Stimulated activated CD4-positive, alpha-beta T cell treated with anti-CD3 and anti-CD28 coated beads, Interleukin-1b, Interleukin-23, amount 100 ng/mL, for 1 hour (primary cell): ENCODE results near the gene PGM5.

ENCODE experiments used
- DNase-seq, 2 donors: peaks; one replicate each; pipeline ENCODE4 v3.0.0-alpha.2; 2020; ENCODE audit warnings: low read depth in 2 of 2

PGM5 gene

DNA sequence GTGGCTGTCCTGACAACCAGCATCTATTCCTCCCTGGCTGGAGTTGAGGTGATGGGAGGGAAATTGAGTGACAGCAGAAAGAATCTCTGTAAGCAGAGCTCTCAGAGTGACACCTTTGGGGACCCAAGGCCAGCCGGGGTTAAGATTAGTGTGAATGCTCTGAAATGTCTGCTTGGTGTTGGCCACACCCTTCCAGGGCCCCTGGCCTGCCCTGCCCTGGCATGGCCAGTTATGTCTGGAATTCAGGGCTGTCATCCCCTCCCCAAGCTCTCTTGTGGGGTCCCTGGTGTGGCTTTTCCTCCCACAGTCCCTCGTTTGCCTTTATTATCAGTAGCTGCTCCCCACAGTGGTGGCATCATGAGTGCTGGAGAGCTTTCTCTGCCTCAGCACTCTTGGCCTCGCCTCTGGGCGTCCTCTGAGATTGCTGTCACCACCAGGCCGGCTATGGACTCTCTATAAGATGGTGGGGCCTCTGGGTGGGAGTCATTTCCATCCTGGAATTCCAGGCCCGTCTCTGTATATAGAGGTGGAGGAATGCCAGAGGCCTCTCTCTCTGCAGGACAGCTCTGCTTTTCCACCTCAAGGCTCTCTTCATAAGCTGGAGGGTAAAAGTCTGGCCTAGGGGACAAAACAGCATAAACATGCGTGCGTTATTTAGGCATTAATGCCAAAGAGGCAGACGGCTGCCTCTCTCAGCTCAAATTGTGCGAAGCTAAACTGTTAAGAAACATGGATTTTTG is 180.6 kb downstream of the PGM5 start:
- DNase-seq: no peak

GRCh38 chr9:68537616-68537880 is 181.1 kb downstream of the PGM5 start:
- DNase-seq: no peak

DNA sequence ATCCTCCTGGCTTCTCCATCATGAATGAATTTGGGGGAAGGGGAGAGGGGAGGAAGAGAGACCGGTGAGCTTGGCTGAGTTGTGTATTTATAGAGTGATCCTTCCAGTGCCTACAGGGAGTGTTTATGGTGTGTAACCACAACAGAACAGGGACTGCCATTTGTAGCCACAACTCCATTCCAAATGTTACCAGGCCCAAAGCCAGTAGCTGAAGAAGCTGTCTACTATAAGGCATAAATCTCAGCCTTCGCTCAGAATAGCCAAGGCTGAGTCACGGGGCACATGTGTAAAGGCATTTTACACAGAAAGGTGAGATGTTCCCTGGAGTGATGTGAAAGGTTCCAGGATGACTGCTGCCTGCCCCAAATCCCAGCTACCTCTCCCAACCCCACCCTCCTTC is 181.8 kb downstream of the PGM5 start:
- DNase-seq: no peak

DNA sequence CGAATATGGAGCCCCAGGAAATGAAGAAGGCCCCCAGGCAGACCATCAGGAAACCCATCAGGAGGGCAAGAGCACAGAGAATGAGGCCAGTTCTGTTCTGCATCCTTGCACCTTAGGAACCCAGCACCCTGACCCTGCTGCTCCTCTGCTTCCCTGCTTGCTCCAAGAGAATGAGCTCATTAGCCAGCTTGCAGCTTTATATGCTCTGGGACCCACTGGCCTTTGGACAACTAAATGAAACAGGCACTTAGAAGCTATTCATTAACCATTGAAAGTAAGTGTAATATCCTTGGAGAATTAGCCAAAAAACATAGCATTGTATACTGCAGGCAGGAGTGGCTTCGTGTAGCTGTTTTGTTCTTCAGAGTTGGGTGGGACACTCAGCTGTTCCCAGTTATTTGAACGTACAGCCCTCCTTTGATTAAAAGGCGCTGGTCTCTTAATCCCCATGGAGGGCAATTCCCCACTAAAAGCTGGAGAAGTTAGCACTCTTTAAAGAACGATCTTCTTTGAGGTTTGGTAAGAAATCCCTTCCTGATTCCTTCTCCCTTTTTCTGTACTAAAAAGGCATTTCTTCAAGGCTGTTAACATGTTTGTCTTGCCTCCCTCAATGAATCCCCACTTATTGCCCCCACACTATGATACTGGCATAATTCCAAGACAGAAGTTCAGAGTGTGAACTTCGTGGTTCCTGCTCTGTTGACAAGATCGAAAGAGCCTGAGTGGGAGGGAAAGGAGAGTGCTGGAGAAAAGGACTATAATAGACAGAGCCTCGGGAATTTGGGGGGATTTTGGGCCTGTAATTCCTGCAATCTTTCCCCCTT is 184.5 kb downstream of the PGM5 start, which contains the start of gene TMEM252:
Gene TMEM252 (minus strand): TSS at position 172 of the 824 bp plus-strand sequence. CDS start 69 bp downstream, at position 103.
- DNase-seq: no peak

GRCh38 chr9:68541568-68541967 is 185.2 kb downstream of the PGM5 start:
- no peak for DNase-seq

- no peak for DNase-seq
Observed at GRCh38 chr9:68545033-68545705, 188.8 kb downstream of the PGM5 start.

GRCh38 chr9:68546596-68547390 is 190.4 kb downstream of the PGM5 start:
- no peak for DNase-seq

DNA sequence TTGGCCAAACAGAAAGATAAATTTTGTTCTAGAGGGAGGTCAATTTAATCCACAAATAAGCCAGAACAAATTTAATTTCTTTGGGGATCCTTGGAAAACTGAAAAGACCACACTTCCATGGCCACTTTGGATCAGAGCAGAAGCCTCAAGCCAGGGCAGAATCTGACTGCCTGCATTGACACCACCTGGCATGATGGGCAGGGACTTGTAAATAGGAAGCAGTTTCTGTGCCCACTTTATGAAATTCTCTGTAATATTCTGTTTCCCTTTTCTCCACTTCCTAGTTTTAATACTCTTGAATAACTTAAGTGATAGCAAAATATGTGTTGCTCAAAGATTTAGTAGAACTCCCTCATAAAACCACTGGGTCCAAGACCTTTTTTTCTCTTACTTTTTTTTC is 191.0 kb downstream of the PGM5 start:
- DNase-seq: no peak

DNA sequence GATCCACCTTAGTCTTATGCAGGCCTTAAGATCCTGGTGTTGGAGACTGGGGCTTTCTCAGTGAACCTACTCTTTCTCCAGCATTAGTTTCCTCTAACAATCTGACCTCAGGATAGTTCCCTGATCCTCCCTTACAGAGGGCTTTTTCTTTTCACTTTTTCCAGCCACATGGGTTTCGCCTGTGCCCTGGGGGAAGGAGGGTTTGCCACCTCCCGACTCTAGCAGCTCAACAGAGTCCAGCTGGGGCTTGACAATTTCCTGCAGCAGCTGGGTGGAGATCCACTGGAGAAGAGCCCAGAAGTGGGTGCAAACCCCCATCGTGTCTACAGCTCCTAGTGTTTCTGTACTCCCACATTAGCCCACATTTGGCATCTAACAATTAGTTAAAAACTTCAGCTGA is 191.8 kb downstream of the PGM5 start:
- no peak for DNase-seq

GRCh38 chr9:68551191-68551590 is 194.8 kb downstream of the PGM5 start:
- no peak for DNase-seq

- no peak for DNase-seq
Observed at GRCh38 chr9:68552700-68553476, 196.5 kb downstream of the PGM5 start.

DNA sequence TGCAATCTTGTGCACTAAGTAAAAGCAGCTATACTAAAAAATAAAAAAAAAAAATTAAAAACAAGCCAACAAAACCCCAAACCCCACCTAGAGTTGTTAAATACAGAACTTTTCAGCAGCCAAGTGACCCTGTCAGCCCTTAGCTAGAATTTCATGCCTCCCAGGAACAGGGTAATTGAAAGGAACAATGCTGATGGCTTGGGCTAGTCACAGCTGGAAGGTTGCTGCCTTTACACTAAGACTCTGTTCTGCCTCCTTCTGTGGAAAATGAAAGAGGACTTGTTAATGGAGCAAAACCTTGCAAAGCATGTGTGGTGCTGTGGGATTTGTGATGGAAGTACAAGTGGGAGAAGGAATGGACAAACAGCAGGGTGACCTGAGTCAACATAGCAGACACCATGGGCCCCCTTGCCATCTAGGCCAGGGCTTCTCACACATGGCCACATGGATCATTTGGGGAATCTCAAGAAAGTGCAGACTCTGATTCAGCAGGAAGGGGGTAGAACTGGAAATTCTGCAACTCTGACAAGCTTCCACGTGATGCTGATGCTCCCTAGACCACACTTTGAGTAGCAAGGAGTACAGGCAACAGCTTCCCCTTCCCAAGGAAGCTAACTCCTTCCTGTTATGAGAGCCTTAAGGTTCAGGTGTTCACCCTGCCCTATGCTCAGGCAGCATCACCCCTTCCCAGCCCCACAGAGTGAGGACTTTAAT is 199.2 kb downstream of the PGM5 start:
- DNase-seq: no peak

DNA sequence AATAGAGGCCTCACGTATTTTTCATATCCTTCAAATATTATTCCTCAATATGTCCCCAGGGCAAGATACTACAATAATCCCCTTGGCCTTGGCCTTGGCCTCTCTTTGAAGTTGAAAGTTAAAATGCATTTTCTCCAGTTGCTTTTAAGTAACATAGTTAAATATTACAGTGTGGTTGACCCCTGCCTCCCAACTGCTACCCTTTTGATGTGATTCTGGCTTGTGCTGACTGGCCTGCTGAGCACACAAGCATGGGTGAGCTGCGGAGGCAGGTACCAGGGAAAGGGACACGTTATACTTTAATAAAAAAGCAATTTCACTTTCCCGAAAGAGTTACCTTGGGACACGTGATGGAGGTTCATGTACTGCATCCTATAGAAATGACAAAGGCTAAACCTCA is 202.1 kb downstream of the PGM5 start:
- DNase-seq: no peak

DNA sequence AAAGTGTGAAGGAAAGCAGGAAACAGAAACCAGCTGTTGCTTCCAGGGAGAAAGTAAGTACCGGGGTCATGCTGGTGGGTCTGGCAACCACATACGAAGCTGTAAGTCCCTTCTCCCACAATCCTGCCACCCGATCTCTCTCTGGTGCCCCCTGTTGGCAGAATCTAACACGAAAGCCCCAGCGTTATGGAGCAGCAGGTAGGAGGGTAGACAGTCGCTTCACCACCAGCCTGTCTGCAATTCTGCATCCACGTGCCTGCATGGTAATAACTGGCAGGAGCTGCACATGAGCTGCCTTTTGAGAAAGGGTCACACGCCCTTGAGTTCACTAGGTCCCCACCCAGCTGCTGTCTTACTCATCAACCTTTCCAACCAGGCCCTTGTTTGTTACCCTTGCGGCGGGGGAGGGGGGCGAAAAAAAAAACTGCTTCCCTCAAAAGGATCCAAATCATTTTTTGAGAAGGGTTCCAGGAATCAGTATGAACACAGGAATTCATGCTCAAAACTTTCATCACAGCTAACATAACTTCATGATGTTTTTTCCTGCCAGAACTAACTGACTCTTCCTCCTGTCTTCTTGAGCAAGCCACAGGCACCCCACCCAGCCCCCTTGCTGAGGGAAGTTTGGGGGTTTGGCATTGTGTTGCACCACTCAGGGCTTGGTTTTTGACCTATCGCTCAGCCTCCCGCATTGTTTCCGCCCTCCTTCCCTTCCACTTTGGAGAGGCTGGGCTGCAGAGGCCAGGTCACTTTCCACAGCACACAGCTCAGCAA is 203.8 kb downstream of the PGM5 start:
- DNase-seq: peak; percentile 3 to 17

DNA sequence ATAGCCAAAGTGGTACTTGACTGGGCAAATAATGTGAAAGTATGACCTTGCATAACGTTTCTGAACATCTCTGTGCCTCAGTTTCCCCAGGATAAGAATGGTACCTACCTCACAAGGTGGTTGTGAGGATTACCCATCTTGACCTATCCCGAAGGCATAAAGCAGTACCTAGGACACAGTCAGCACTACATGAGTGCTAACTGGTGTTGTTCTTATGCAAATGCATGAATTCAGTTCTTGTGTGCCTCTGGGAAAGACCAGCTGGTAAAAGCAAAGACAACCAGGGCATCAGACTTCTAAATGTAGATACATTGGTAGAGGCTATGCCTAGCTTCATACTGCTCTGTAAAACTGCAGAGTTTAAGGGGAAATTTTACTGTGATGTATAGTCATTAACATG is 206.1 kb downstream of the PGM5 start:
- no peak for DNase-seq

DNA sequence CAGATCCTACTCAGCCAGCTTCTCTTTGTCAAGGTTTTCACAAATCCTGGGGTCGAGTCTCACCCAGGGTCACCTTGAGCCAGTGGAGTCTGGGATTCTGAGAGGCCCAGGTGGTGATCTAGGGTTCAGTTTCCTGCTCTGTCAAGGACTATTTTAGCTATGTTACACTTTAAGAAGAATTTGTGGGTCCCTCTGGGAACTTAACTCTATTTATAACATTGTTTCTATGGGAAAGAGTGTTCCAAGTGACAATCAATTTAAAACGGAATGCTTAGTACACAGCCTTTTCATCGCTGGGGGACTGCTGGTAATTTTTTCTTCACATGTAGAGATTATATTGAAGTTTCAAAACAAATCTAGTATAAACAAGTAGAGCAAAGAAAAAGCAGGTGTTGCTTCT is 211.2 kb downstream of the PGM5 start:
- no peak for DNase-seq

DNA sequence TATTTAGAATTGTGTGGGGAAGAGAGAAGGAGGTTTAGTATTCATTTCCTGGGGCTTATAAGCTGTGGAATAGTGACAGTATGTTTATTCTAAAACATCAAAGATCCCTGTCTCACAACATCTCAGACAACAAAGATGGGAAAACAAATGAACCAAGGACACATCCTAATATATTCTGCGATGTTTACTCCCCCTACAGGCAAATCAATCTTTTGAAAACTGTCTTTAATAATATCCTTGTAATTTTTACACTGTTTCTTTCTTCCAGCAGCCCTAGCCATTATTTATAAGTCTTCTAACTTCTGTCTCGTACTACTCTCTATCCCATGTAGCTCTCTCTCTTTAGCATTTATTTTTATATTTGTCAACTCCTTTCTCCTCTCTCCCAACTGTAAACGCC is 217.7 kb downstream of the PGM5 start:
- no peak for DNase-seq

GRCh38 chr9:68575817-68576216 is 219.4 kb downstream of the PGM5 start:
- DNase-seq: no peak

DNA sequence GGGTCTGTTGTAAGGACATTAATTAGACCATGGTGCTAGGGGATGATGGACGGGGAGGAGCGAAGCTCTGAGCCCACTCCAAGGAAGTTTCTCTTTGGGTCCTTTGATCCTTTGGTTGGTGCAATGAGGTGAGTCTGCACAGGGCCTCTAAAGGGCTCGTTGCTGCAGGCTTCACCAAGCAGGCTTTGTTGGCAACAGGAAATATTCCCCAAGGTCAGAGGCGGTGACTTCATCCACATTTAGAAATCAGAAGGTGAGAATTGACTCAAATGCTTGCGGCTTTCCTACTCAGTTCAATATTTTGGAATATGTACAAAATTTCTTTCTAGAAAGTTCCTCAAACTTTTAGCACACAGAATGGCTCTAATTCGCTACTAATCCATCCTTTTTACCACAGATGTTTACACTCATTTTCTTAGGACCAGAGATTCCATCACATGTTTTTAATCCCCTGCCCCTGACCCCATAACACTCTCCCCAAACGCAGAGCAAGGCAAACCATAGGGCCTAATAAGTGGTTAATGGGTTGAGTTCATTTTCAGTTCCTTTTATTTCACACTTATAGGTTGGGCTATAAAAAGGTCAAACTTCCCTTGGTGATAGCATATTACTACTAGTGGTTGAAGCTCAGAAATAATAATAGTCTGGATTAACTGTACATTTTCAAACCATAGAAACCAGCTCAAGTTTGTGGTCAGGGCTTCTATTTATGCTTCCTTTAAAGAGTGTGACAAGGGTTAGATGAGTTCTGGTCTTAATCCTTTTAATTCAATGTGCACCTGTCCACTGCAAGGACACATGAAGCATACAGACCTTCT is 221.6 kb downstream of the PGM5 start:
- DNase-seq: no peak
